ENCODE results near the gene ANO2.
"Not testable (repeated sequence)": the region's sequence is repeated elsewhere in the genome, so short reads cannot be mapped to it uniquely, and the experiment has no call there.

Gene ANO2

GRCh38 chr12:5840944-5841343 is 104.1 kb downstream of the ANO2 start:
- no peak for TF ChIP-seq CTCF (conservative IDR thresholded peaks at IDR 0.05; ENCODE audit: low read depth, low read length)
- DNase-seq (ENCODE audit: low read depth): no peak
- H3K4me3 ChIP-seq (ENCODE audit: low read depth, low read length): no peak overlapping the region

- no peak overlapping the region for H3K4me3 ChIP-seq (ENCODE audit: low read depth, low read length)
- TF ChIP-seq CTCF (conservative IDR thresholded peaks at IDR 0.05; ENCODE audit: low read depth, low read length): no peak
- DNase-seq (ENCODE audit: low read depth): no peak
These were observed 114.9 kb downstream of the ANO2 start for GRCh38 chr12:5830111-5830510.

GRCh38 chr12:5827591-5827990 is 117.5 kb downstream of the ANO2 start:
- no peak for TF ChIP-seq CTCF (conservative IDR thresholded peaks at IDR 0.05; ENCODE audit: low read depth, low read length)
- H3K4me3 ChIP-seq (ENCODE audit: low read depth, low read length): no peak overlapping the region
- no peak for DNase-seq (ENCODE audit: low read depth)

- DNase-seq (ENCODE audit: low read depth): not testable (repeated sequence)
These were observed 119.3 kb downstream of the ANO2 start for GRCh38 chr12:5825761-5826160.

GRCh38 chr12:5818877-5819276 is 126.2 kb downstream of the ANO2 start:
- not testable (repeated sequence) for H3K4me3 ChIP-seq (ENCODE audit: low read depth, low read length); DNase-seq (ENCODE audit: low read depth)

More at GRCh38 chr12:5825761-5826160, 119.3 kb downstream of the ANO2 start:
- H3K4me3 ChIP-seq (ENCODE audit: low read depth, low read length): not testable (repeated sequence)

GRCh38 chr12:5817246-5817645 is 127.8 kb downstream of the ANO2 start:
- no peak overlapping the region for H3K4me3 ChIP-seq (ENCODE audit: low read depth, low read length)
- DNase-seq (ENCODE audit: low read depth): no peak
- TF ChIP-seq CTCF (conservative IDR thresholded peaks at IDR 0.05; ENCODE audit: low read depth, low read length): no peak

- TF ChIP-seq CTCF (conservative IDR thresholded peaks at IDR 0.05; ENCODE audit: low read depth, low read length): no peak
- no peak overlapping the region for H3K4me3 ChIP-seq (ENCODE audit: low read depth, low read length)
- no peak for DNase-seq (ENCODE audit: low read depth)
These were observed 135.5 kb downstream of the ANO2 start for GRCh38 chr12:5809586-5809985.

- H3K4me3 ChIP-seq (ENCODE audit: low read depth, low read length): no peak overlapping the region
- no peak for DNase-seq (ENCODE audit: low read depth)
- no peak for TF ChIP-seq CTCF (conservative IDR thresholded peaks at IDR 0.05; ENCODE audit: low read depth, low read length)
These were observed 136.1 kb downstream of the ANO2 start for GRCh38 chr12:5808981-5809380.

All from choroid plexus epithelial cell (primary cell).